Neural cell (in vitro differentiated cells): ENCODE data around the gene TECPR2. TPM values are rescaled to one million over a fixed set of nuclear protein-coding genes. Genes with fewer than 3 reads are reported as not detected.

Source experiments
- H2AFZ ChIP-seq: fragments of 200-600, 300-800 bp; sonication (generic), shearing (Covaris generic); 2 replicates; pipeline ENCODE4 v1.6.0; 2014; ENCODE audit warnings: low read depth, mild to moderate bottlenecking, antibody characterized with exemption, low read length, moderate library complexity
- H3F3A ChIP-seq: fragments of 200-600 bp; shearing (Covaris generic); 2 replicates; pipeline ENCODE4 v1.6.1; 2016; ENCODE audit warnings: mild to moderate bottlenecking, moderate library complexity, mixed read lengths, antibody characterized with exemption, low read length; ENCODE audit not compliant: insufficient read depth, poor library complexity, severe bottlenecking
- H3K27ac ChIP-seq: fragments of 200-600, 300-800 bp; sonication (generic), shearing (Covaris generic); 2 replicates; pipeline ENCODE4 v1.5.1; 2014; ENCODE audit warnings: mild to moderate bottlenecking, low read length, moderate library complexity
- H3K27me3 ChIP-seq: fragments of 300-800, 200-600 bp; sonication (generic), shearing (Covaris generic); 2 replicates; pipeline ENCODE4 v1.6.0; 2014; ENCODE audit warnings: mild to moderate bottlenecking, low read depth, low read length, moderate library complexity; ENCODE audit not compliant: insufficient read depth
- H3K36me3 ChIP-seq: fragments of 300-800, 200-600 bp; sonication (generic), shearing (Covaris generic); 2 replicates; pipeline ENCODE4 v1.5.1; 2014; ENCODE audit warnings: mild to moderate bottlenecking, antibody characterized with exemption, low read length, moderate library complexity; ENCODE audit not compliant: insufficient read depth
- H3K4me2 ChIP-seq: fragments of 300-800, 200-600 bp; sonication (generic), shearing (Covaris generic); 2 replicates; pipeline ENCODE4 v1.6.0; 2014; ENCODE audit warnings: mild to moderate bottlenecking, low read length
- H3K4me3 ChIP-seq: fragments of 300-800, 200-600 bp; sonication (generic), shearing (Covaris generic); 2 replicates; pipeline ENCODE4 v1.5.1; 2014; ENCODE audit warnings: mild to moderate bottlenecking, low read length, moderate library complexity
- H3K79me2 ChIP-seq: fragments of 200-600 bp; shearing (Covaris generic); replicated peaks from 2 replicates; pipeline ENCODE4 v1.6.0; 2014; ENCODE audit warnings: mild to moderate bottlenecking, low read length, moderate library complexity; ENCODE audit not compliant: insufficient read depth
- H3K9ac ChIP-seq: fragments of 300-800, 200-600 bp; sonication (generic), shearing (Covaris generic); 2 replicates; pipeline ENCODE4 v1.6.1; 2016; ENCODE audit warnings: mild to moderate bottlenecking, low read length, mixed read lengths
- H3K9me2 ChIP-seq: fragments of 200-600 bp; shearing (Covaris generic); 2 replicates; pipeline ENCODE4 v1.6.1; 2016; ENCODE audit warnings: mild to moderate bottlenecking, low read length, mixed read lengths; ENCODE audit not compliant: insufficient read depth
- H3K9me3 ChIP-seq: fragments of 200-600, 300-800 bp; sonication (generic), shearing (Covaris generic); 2 replicates; pipeline ENCODE4 v1.6.1; 2016; ENCODE audit warnings: mild to moderate bottlenecking, mixed run types, low read length, moderate library complexity, mixed read lengths
- H4K20me1 ChIP-seq: fragments of 200-600 bp; shearing (Covaris generic); 2 replicates; pipeline ENCODE4 v1.6.1; 2016; ENCODE audit warnings: mild to moderate bottlenecking, mixed run types; ENCODE audit not compliant: insufficient read depth
- CTCF ChIP-seq: fragments of 450-650 bp; IDR thresholded peaks from 2 replicates; pipeline ENCODE4 v1.5.1; 2014; ENCODE audit warnings: antibody characterized with exemption, mild to moderate bottlenecking, moderate library complexity; ENCODE audit not compliant: poor library complexity, severe bottlenecking
- EP300 ChIP-seq: fragments of 450-650 bp; conservative IDR thresholded peaks from 2 replicates; pipeline ENCODE4 v1.6.1; 2014; ENCODE audit warnings: antibody characterized with exemption, mild to moderate bottlenecking, moderate library complexity; ENCODE audit not compliant: poor library complexity, severe bottlenecking
- EZH2 ChIP-seq: fragments of 200-600, 300-800 bp; shearing (Covaris generic), sonication (generic); IDR thresholded peaks from 2 replicates; pipeline ENCODE4 v1.6.1; 2014; ENCODE audit warnings: antibody characterized with exemption, low read length, borderline replicate concordance, mild to moderate bottlenecking; ENCODE audit not compliant: insufficient read depth, poor library complexity, severe bottlenecking
- MXI1 ChIP-seq: fragments of 450-650 bp; conservative IDR thresholded peaks from 2 replicates; pipeline ENCODE4 v1.6.1; 2014; ENCODE audit warnings: antibody characterized with exemption, mild to moderate bottlenecking; ENCODE audit not compliant: poor library complexity, severe bottlenecking
- POLR2AphosphoS5 ChIP-seq: IDR thresholded peaks from 2 replicates; pipeline ENCODE4 v1.6.1; 2012
- RAD21 ChIP-seq: fragments of 450-650 bp; conservative IDR thresholded peaks from 2 replicates; pipeline ENCODE4 v1.6.1; 2014; ENCODE audit warnings: antibody characterized with exemption, mild to moderate bottlenecking, moderate library complexity
- REST ChIP-seq: IDR thresholded peaks from 2 replicates; pipeline ENCODE4 v1.6.1; 2012; ENCODE audit warnings: borderline replicate concordance
- SMC3 ChIP-seq: fragments of 450-650 bp; conservative IDR thresholded peaks from 2 replicates; pipeline ENCODE4 v1.6.1; 2014; ENCODE audit warnings: antibody characterized with exemption, mild to moderate bottlenecking, moderate library complexity; ENCODE audit not compliant: poor library complexity
- TAF1 ChIP-seq: IDR thresholded peaks from 2 replicates; pipeline ENCODE4 v1.6.1; 2012; ENCODE audit warnings: low read depth
- polyA plus RNA-seq: library from polyadenylated mRNA; depleted of rRNA; stranded (reverse); fragments of >200 nt; gene quantifications from 2 replicates; pipeline ENCODE4 v1.2.3, GENCODE V29; 2014

TECPR2 gene
- polyA plus RNA-seq, 1 donor from 2014 or later = 7.0 TPM

- peaks cover 18% of the 10 kb centered on the region for H3K27me3 ChIP-seq
- H3K4me2 ChIP-seq = no peak overlapping the region
- no peaks in the 10 kb centered on the region for H3K9me3 ChIP-seq
- no peak overlapping the region for H2AFZ ChIP-seq
- H3F3A ChIP-seq = no peaks in the 10 kb centered on the region
- no peak for TF ChIP-seq SMC3
- TF ChIP-seq POLR2AphosphoS5 = no peak
- no peak for TF ChIP-seq EP300
- no peak for TF ChIP-seq EZH2
- TF ChIP-seq TAF1 = no peak
- H3K9ac ChIP-seq = no peak overlapping the region
- H3K79me2 ChIP-seq = no peaks in the 10 kb centered on the region
- H3K36me3 ChIP-seq = no peaks in the 10 kb centered on the region
- no peaks in the 10 kb centered on the region for H4K20me1 ChIP-seq
- H3K4me3 ChIP-seq = no peak overlapping the region
- H3K9me2 ChIP-seq = no peaks in the 10 kb centered on the region
- H3K27ac ChIP-seq = no peak overlapping the region
These were observed 179.0 kb downstream of the TECPR2 start for GRCh38 chr14:102541771-102542170.

- TF ChIP-seq SMC3 = no peak
- Histone ChIP-seq H3K9ac (no peak overlapping the region), H3K9me3 (no peaks in the 10 kb centered on the region), H4K20me1 (no peaks in the 10 kb centered on the region), H3F3A (no peaks in the 10 kb centered on the region), H3K36me3 (no peaks in the 10 kb centered on the region), H3K27ac (no peak overlapping the region), H3K4me2 (no peak overlapping the region), H3K27me3 (peaks cover 18% of the 10 kb centered on the region), H3K9me2 (no peaks in the 10 kb centered on the region), H3K79me2 (no peaks in the 10 kb centered on the region), H2AFZ (no peak overlapping the region), H3K4me3 (no peak overlapping the region)
These were observed 181.5 kb downstream of the TECPR2 start for GRCh38 chr14:102544046-102544746.

- no peak overlapping the region for H3K9ac ChIP-seq
- no peaks in the 10 kb centered on the region for H3K79me2 ChIP-seq
- TF ChIP-seq MXI1 (no peak), POLR2AphosphoS5 (no peak)
- no peak overlapping the region for H2AFZ ChIP-seq
- H3K4me2 ChIP-seq = no peak overlapping the region
- H3K27me3 ChIP-seq = peaks cover 18% of the 10 kb centered on the region
- H3K4me3 ChIP-seq = no peak overlapping the region
- H3K27ac ChIP-seq = no peak overlapping the region
- H3K9me2 ChIP-seq = no peaks in the 10 kb centered on the region
- no peaks in the 10 kb centered on the region for H3K9me3 ChIP-seq
- H4K20me1 ChIP-seq = no peaks in the 10 kb centered on the region
- no peaks in the 10 kb centered on the region for H3F3A ChIP-seq
- no peaks in the 10 kb centered on the region for H3K36me3 ChIP-seq
These were observed 182.2 kb downstream of the TECPR2 start for GRCh38 chr14:102544747-102545460.

GRCh38 chr14:102545461-102546265, 182.9 kb downstream of the TECPR2 start:
- no peak overlapping the region for H3K4me2 ChIP-seq
- no peak overlapping the region for H3K27ac ChIP-seq
- H3K27me3 ChIP-seq = peaks cover 18% of the 10 kb centered on the region
- H3K4me3 ChIP-seq = no peak overlapping the region
- no peaks in the 10 kb centered on the region for H4K20me1 ChIP-seq
- no peaks in the 10 kb centered on the region for H3K9me3 ChIP-seq
- TF ChIP-seq POLR2AphosphoS5 (no peak), SMC3 (no peak), MXI1 (no peak), EP300 (no peak), TAF1 (no peak), EZH2 (no peak), REST (no peak), RAD21 (no peak), CTCF (no peak)
- H3K9ac ChIP-seq = no peak overlapping the region
- H3K36me3 ChIP-seq = no peaks in the 10 kb centered on the region
- H3F3A ChIP-seq = no peaks in the 10 kb centered on the region
- no peaks in the 10 kb centered on the region for H3K79me2 ChIP-seq
- no peak overlapping the region for H2AFZ ChIP-seq
- no peaks in the 10 kb centered on the region for H3K9me2 ChIP-seq
